Measurements from ENCODE around the gene ESRRB. TPM values are rescaled to one million over a fixed set of nuclear protein-coding genes. Genes with fewer than 3 reads are reported as not detected.

ESRRB gene
- total and polyA plus RNA-seq, 7 donors = 0.17 to 9.9 (median 2.5) TPM

GRCh38 chr14:76456891-76457586 is 81.1 kb downstream of the ESRRB start:
- 47 to 58% (median 52%) methylated on average over 9 of the region's 9 CpGs for WGBS, 3 donors
- H3K4me3 ChIP-seq = no peak overlapping the region
- no peaks in the 10 kb centered on the region for H3K36me3 ChIP-seq (ENCODE audit: insufficient read depth in 1 of 2, low read depth in 1 of 2)
- H3K27ac ChIP-seq = no peak overlapping the region
- DNase-seq (no peak), ATAC-seq (no peak)
- TF ChIP-seq, protein P1, sequence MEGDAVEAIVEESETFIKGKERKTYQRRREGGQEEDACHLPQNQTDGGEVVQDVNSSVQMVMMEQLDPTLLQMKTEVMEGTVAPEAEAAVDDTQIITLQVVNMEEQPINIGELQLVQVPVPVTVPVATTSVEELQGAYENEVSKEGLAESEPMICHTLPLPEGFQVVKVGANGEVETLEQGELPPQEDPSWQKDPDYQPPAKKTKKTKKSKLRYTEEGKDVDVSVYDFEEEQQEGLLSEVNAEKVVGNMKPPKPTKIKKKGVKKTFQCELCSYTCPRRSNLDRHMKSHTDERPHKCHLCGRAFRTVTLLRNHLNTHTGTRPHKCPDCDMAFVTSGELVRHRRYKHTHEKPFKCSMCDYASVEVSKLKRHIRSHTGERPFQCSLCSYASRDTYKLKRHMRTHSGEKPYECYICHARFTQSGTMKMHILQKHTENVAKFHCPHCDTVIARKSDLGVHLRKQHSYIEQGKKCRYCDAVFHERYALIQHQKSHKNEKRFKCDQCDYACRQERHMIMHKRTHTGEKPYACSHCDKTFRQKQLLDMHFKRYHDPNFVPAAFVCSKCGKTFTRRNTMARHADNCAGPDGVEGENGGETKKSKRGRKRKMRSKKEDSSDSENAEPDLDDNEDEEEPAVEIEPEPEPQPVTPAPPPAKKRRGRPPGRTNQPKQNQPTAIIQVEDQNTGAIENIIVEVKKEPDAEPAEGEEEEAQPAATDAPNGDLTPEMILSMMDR (IDR thresholded peaks at IDR 0.05) = no peak
- H3K9me3 ChIP-seq = no peaks in the 10 kb centered on the region
- no peaks in the 10 kb centered on the region for H3K27me3 ChIP-seq (ENCODE audit: insufficient read depth in 3 of 3, low read length in 2 of 3)
- no peaks in the 10 kb centered on the region for H3K4me1 ChIP-seq
- intact Hi-C loops (cut with DNase I) = loop anchor here (2.0 to 10.0 kb wide), 3 partner anchors 40 to 190 kb away; no protein-coding TSS in a partner anchor

DNA sequence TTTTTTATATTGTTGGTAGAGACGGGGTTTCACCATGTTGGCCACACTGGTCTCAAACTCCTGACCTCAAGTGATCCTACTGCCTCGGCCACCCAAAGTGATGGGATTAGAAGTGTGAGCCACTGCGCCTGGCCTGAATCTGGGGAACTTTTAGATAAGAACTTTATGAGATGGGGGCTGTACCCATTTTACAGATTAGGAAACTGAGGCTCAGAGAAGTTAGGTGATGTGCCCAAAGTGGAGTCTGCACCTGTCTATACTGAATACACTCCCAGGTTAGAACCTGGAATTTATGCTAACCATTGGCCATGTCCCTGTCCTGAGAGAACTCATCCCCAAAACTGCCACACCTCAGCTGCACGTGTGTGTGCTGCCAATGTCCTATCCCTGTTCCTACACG is 81.9 kb downstream of the ESRRB start:
- DNase-seq (no peak), ATAC-seq (no peak)
- no peaks in the 10 kb centered on the region for H3K4me1 ChIP-seq
- H3K9me3 ChIP-seq = no peaks in the 10 kb centered on the region
- H3K4me3 ChIP-seq = no peak overlapping the region
- 88 to 95% (median 92%) methylated on average over 5 of the region's 5 CpGs for WGBS, 3 donors
- TF ChIP-seq, protein P1 (IDR thresholded peaks at IDR 0.05) = no peak
- intact Hi-C loops (cut with DNase I) = loop anchor here (2.0 to 10.0 kb wide), 3 partner anchors 39 to 189 kb away; no protein-coding TSS in a partner anchor
- H3K27ac ChIP-seq = no peak overlapping the region
- H3K36me3 ChIP-seq (ENCODE audit: insufficient read depth in 1 of 2, low read depth in 1 of 2) = no peaks in the 10 kb centered on the region
- H3K27me3 ChIP-seq (ENCODE audit: insufficient read depth in 3 of 3, low read length in 2 of 3) = no peaks in the 10 kb centered on the region

DNA sequence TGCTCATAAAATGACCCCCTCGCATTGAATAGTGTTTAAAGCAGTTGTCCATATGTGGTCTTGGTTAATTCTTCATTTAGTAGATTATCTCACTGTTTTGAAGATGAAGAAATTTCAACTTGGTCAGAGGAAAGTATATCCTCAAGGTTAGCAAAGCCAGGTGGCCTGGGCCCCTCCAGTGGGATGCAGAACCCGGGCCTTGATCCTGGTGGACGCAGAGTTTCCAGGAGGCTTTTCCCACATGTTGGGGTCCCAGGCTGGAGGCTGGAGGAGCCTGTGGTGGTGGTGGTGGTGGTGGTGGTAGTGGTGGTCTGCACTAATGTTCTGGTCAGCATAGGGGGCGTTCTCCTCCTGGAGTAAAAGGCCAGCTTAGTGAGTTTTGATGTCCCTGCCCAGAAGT is 85.9 kb downstream of the ESRRB start:
- Histone ChIP-seq H3K27ac (no peak overlapping the region), H3K36me3 (ENCODE audit: insufficient read depth in 1 of 2, low read depth in 1 of 2) (no peaks in the 10 kb centered on the region), H3K4me1 (no peaks in the 10 kb centered on the region), H3K4me3 (no peak overlapping the region), H3K27me3 (ENCODE audit: insufficient read depth in 3 of 3, low read length in 2 of 3) (no peaks in the 10 kb centered on the region), H3K9me3 (no peaks in the 10 kb centered on the region)
- TF ChIP-seq, protein P1 (IDR thresholded peaks at IDR 0.05) = no peak
- intact Hi-C loops (cut with DNase I) = no loop called here
- 92 to 96% (median 94%) methylated on average over 4 of the region's 4 CpGs for WGBS, 3 donors
- ATAC-seq (no peak), DNase-seq (no peak)

GRCh38 chr14:76462330-76462729 is 86.4 kb downstream of the ESRRB start:
- intact Hi-C loops (cut with DNase I) = no loop called here
- no peaks in the 10 kb centered on the region for H3K4me1 ChIP-seq
- H3K4me3 ChIP-seq = no peak overlapping the region
- no peak overlapping the region for H3K27ac ChIP-seq
- DNase-seq (no peak), ATAC-seq (no peak)
- no peaks in the 10 kb centered on the region for H3K27me3 ChIP-seq (ENCODE audit: insufficient read depth in 3 of 3, low read length in 2 of 3)
- no peaks in the 10 kb centered on the region for H3K36me3 ChIP-seq (ENCODE audit: insufficient read depth in 1 of 2, low read depth in 1 of 2)
- no peaks in the 10 kb centered on the region for H3K9me3 ChIP-seq
- TF ChIP-seq, protein P1 (IDR thresholded peaks at IDR 0.05) = no peak
- 91 to 95% (median 94%) methylated on average over 11 of the region's 11 CpGs for WGBS, 3 donors

GRCh38 chr14:76463105-76463504 is 87.2 kb downstream of the ESRRB start:
- TF ChIP-seq, protein P1 (IDR thresholded peaks at IDR 0.05) = no peak
- 82 to 88% (median 84%) methylated on average over 3 to 4 of the region's 4 CpGs for WGBS, 3 donors
- intact Hi-C loops (cut with DNase I) = no loop called here
- Histone ChIP-seq H3K27me3 (ENCODE audit: insufficient read depth in 3 of 3, low read length in 2 of 3) (no peaks in the 10 kb centered on the region), H3K9me3 (no peaks in the 10 kb centered on the region), H3K4me1 (peaks cover 2% of the 10 kb centered on the region), H3K27ac (no peak overlapping the region), H3K36me3 (ENCODE audit: insufficient read depth in 1 of 2, low read depth in 1 of 2) (no peaks in the 10 kb centered on the region), H3K4me3 (no peak overlapping the region)
- DNase-seq (no peak), ATAC-seq (no peak)
